HEK293T (cell line): ENCODE data around the gene TBX10.

ENCODE experiments used
- BHLHE40 ChIP-seq: fragments of 450-650 bp; IDR thresholded peaks from 2 replicates; pipeline ENCODE4 v1.6.1; 2016; ENCODE audit warnings: mild to moderate bottlenecking, moderate library complexity, borderline replicate concordance
- FOXA1 ChIP-seq: fragments of 450-650 bp; IDR thresholded peaks from 2 replicates; pipeline ENCODE4 v1.6.1; 2016; ENCODE audit warnings: mild to moderate bottlenecking
- FOXK2 ChIP-seq: fragments of 450-650 bp; IDR thresholded peaks from 2 replicates; pipeline ENCODE4 v1.6.1; 2016; ENCODE audit warnings: mild to moderate bottlenecking
- FOXM1 ChIP-seq: fragments of 450-650 bp; IDR thresholded peaks from 2 replicates; pipeline ENCODE4 v1.6.1; 2017; ENCODE audit warnings: mild to moderate bottlenecking, borderline replicate concordance
- NFRKB ChIP-seq: fragments of 450-650 bp; IDR thresholded peaks from 2 replicates; pipeline ENCODE4 v1.6.1; 2016; ENCODE audit warnings: mild to moderate bottlenecking, moderate library complexity
- SP1 ChIP-seq: fragments of 450-650 bp; IDR thresholded peaks from 2 replicates; pipeline ENCODE4 v1.6.1; 2017
- SUZ12 ChIP-seq: fragments of 450-650 bp; IDR thresholded peaks from 2 replicates; pipeline ENCODE4 v1.6.1; 2016; ENCODE audit warnings: mild to moderate bottlenecking

DNA sequence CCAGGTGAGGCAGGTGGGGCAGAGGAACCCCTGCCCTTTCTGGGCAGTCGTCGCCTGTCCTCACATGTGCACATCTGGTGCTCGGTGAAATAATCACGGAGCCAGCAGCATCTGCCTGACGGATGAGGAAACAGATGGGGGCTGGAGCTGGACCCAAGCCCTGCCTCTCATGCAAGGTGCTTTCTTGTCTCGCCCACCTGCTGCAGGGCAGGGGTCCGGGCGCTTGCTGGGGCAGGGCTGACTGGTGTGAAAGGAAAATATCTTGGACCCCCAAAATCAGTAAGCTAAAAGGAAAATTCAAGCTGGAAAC, 31.6 kb upstream of the TBX10 start:
- TF ChIP-seq BHLHE40: no peak
- no peak for TF ChIP-seq SUZ12
- no peak for TF ChIP-seq FOXM1
- no peak for TF ChIP-seq SP1
- TF ChIP-seq FOXA1: no peak
- no peak for TF ChIP-seq FOXK2
- TF ChIP-seq NFRKB: no peak
